ENCODE results near the gene TMEM139.

DNA sequence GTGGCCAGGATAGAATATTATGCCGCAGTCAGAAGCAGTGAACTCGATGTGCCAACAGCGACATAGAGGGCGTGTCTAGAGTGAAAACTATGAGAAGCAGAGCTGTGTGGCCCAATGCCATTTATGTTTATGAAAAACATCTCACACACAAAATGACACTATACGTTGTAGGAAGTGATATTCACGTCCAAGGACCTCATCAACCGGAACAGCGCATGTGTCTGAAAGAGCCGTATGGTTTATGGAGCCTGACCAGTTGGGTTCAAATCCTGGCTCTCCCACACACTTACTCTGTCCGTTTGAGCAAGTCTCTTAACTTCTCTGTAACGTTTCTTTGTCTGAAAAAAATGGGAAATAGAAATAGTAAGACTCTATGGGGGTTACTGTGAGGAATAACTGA, 42.5 kb upstream of the TMEM139 start:
- no peak for TF ChIP-seq CTCF (IDR thresholded peaks at IDR 0.05; ENCODE audit: low read length)
- TF ChIP-seq EZH2phosphoT487 (IDR thresholded peaks at IDR 0.05; ENCODE audit: low read length), result no peak
- TF ChIP-seq EZH2 (optimal IDR thresholded peaks at IDR 0.05; ENCODE audit: low read depth, low read length), result no peak

All from MM.1S (cell line).